Measurements from ENCODE around the gene DGAT2L6. TPM values are rescaled to one million over a fixed set of nuclear protein-coding genes. Genes with fewer than 3 reads are reported as not detected.

DGAT2L6 gene
- total and polyA plus RNA-seq, 3 donors from 2014 or later: not detected

GRCh38 chrX:70172221-70172620 is 5.1 kb upstream of the DGAT2L6 start:
- intact Hi-C loops (cut with DNase I; ENCODE audit: low total_unique reads): no loop called here
- no peaks in the 10 kb centered on the region for H3K36me3 ChIP-seq (ENCODE audit: low read depth, missing control alignments)
- H3K9me3 ChIP-seq: no peaks in the 10 kb centered on the region
- no peak for DNase-seq
- H3K27me3 ChIP-seq: no peaks in the 10 kb centered on the region
- no peak for TF ChIP-seq POLR2A (IDR thresholded peaks at IDR 0.05)
- TF ChIP-seq CTCF (IDR thresholded peaks at IDR 0.05): no peak
- no peak overlapping the region for H3K4me3 ChIP-seq
- 72 to 79% methylated on average over 3 of the region's 3 CpGs for WGBS, 2 donors
- H3K4me1 ChIP-seq: no peaks in the 10 kb centered on the region
- H3K27ac ChIP-seq: no peak overlapping the region

DNA sequence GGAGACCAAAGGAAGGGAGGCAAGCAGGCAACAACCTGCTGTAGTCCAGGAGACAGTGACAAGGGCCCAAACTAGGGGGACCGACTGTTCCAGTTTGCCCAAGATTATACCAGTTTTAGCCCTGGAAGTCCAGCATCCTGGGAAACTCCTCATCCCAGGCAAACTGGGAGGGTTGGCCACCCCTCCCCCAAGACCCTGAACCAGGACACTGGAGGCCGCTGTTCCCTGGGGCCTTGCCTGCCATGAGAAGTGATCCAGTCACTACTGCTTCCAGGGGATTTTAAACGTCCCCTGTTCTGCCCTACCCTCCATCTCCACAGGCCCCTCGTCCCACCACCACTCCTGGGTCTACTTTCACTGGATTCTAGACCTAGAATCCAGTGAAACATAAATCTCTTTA is 4.3 kb upstream of the DGAT2L6 start:
- Histone ChIP-seq H3K27me3 (no peaks in the 10 kb centered on the region), H3K27ac (no peak overlapping the region), H3K9me3 (no peaks in the 10 kb centered on the region), H3K4me3 (no peak overlapping the region), H3K4me1 (no peaks in the 10 kb centered on the region), H3K36me3 (ENCODE audit: low read depth, missing control alignments) (no peaks in the 10 kb centered on the region)
- intact Hi-C loops (cut with DNase I; ENCODE audit: low total_unique reads): no loop called here
- WGBS, 2 donors: 75 to 79% methylated on average over 2 to 4 of the region's 4 CpGs
- no peak for DNase-seq
- no peak for TF ChIP-seq POLR2A (IDR thresholded peaks at IDR 0.05)
- TF ChIP-seq CTCF (IDR thresholded peaks at IDR 0.05): no peak

DNA sequence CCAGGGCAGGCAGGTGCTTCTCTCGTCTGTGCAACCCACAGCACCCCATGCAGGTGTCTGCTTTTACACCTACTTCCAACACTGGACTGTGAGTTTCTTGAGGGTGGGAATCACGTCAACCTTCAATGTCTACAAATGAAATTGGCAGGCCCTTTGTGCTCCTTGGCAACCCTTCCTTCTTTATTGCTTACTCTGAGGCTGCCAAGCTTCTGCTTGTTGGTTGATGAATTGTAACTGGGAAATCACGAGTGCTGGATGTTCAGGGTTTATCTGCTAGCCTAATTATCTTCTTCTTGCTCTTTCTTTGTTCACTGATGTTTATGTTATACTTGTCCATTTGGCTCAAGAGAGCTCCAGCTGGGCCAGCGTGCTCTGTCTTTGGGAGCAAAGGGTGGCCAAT is 2.5 kb upstream of the DGAT2L6 start:
- H3K4me3 ChIP-seq: no peak overlapping the region
- no peaks in the 10 kb centered on the region for H3K27me3 ChIP-seq
- H3K4me1 ChIP-seq: no peaks in the 10 kb centered on the region
- no peaks in the 10 kb centered on the region for H3K9me3 ChIP-seq
- no peaks in the 10 kb centered on the region for H3K36me3 ChIP-seq (ENCODE audit: low read depth, missing control alignments)
- WGBS, 2 donors: 61 to 83% methylated on average over 2 to 4 of the region's 4 CpGs
- H3K27ac ChIP-seq: no peak overlapping the region
- TF ChIP-seq CTCF (IDR thresholded peaks at IDR 0.05): no peak
- intact Hi-C loops (cut with DNase I; ENCODE audit: low total_unique reads): no loop called here
- DNase-seq: no peak

DNA sequence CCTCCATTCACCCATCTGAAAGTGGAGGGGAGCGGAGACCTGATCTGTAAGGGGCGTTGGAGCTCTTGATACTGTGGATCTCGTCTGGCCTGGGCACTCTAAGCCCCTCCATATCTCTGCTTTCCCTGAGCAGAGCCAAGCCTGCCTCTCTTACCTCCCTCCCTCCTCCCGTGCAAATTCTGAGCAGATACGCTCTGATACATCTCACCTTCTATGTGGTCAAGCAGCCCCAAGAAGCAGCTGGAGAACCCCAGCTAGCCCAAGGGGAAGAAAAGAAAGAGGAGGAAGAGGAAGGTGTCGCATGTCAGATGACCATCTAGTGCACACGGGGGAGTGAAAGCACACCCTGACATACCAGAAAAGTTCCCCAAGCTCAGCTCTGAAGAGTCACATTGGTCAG is 1.9 kb upstream of the DGAT2L6 start:
- no peak for TF ChIP-seq POLR2A (IDR thresholded peaks at IDR 0.05)
- H3K4me3 ChIP-seq: no peak overlapping the region
- WGBS, 2 donors: 93% methylated on average over 6 to 7 of the region's 7 CpGs
- intact Hi-C loops (cut with DNase I; ENCODE audit: low total_unique reads): no loop called here
- H3K27me3 ChIP-seq: no peaks in the 10 kb centered on the region
- no peak overlapping the region for H3K27ac ChIP-seq
- no peak for DNase-seq
- no peaks in the 10 kb centered on the region for H3K9me3 ChIP-seq
- H3K4me1 ChIP-seq: no peaks in the 10 kb centered on the region
- no peaks in the 10 kb centered on the region for H3K36me3 ChIP-seq (ENCODE audit: low read depth, missing control alignments)

DNA sequence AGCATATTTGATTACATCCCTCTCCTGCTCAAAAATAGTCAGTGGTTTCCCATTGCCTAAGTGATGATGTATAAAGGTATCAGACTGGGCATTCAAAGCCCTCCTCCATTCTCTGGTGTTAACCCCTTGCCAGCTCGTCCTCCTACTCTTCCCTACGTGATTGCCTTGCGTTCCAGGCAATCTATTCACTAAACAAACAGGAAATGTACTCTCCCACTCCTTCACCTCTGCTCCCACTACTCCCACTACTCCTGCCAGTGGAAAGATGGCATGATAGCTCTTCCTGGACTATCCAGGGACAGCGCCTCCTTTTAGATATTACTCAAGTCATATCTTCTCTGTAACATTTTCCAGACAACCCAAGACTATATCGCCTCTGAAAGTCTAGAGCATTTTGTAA is 5.8 kb downstream of the DGAT2L6 start:
- Histone ChIP-seq H3K36me3 (ENCODE audit: low read depth, missing control alignments) (no peaks in the 10 kb centered on the region), H3K9me3 (no peaks in the 10 kb centered on the region), H3K27ac (no peak overlapping the region), H3K4me1 (no peaks in the 10 kb centered on the region), H3K27me3 (no peaks in the 10 kb centered on the region), H3K4me3 (no peak overlapping the region)
- DNase-seq: no peak
- TF ChIP-seq CTCF (IDR thresholded peaks at IDR 0.05): no peak
- no peak for TF ChIP-seq POLR2A (IDR thresholded peaks at IDR 0.05)
- intact Hi-C loops (cut with DNase I; ENCODE audit: low total_unique reads): no loop called here
- WGBS, 2 donors: 44 to 49% methylated on average over 3 to 5 of the region's 5 CpGs
